Measurements from ENCODE around the gene PDE3A.

Gene PDE3A

DNA sequence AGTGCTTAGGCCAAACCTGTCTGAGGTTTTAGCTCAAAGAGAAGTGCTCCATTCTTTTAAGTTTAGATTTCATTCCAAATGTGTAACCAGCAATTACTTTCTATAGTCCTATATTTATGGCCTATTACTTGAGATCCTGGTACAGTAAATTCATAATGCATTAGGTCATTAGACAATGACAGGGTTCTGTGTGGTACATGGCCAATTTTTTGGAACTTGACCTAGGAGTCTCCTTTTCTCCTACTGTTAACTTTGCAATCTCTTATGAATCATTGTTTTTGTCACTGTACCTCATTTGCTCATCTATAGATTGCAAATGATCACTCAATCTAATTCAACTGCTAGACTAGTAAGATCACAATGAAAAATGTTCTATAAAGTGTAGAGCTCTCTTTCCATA lies 136.7 kb downstream of the PDE3A start:
- no peaks in the 10 kb centered on the region for H4K20me1 ChIP-seq (ENCODE audit: insufficient read depth, low read length, poor library complexity, severe bottlenecking)
- no peaks in the 10 kb centered on the region for H3K27me3 ChIP-seq (ENCODE audit: insufficient read depth, low read length, poor library complexity, severe bottlenecking)
- no peaks in the 10 kb centered on the region for H3K79me2 ChIP-seq (ENCODE audit: insufficient read depth, low read length)
- H3K4me2 ChIP-seq (ENCODE audit: low read depth, low read length, poor library complexity, severe bottlenecking), result no peak overlapping the region
- H2AFZ ChIP-seq (ENCODE audit: low read length), result no peak overlapping the region
- TF ChIP-seq, protein P1, sequence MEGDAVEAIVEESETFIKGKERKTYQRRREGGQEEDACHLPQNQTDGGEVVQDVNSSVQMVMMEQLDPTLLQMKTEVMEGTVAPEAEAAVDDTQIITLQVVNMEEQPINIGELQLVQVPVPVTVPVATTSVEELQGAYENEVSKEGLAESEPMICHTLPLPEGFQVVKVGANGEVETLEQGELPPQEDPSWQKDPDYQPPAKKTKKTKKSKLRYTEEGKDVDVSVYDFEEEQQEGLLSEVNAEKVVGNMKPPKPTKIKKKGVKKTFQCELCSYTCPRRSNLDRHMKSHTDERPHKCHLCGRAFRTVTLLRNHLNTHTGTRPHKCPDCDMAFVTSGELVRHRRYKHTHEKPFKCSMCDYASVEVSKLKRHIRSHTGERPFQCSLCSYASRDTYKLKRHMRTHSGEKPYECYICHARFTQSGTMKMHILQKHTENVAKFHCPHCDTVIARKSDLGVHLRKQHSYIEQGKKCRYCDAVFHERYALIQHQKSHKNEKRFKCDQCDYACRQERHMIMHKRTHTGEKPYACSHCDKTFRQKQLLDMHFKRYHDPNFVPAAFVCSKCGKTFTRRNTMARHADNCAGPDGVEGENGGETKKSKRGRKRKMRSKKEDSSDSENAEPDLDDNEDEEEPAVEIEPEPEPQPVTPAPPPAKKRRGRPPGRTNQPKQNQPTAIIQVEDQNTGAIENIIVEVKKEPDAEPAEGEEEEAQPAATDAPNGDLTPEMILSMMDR (conservative IDR thresholded peaks at IDR 0.05; ENCODE audit: low read length), result no peak
- TF ChIP-seq EZH2phosphoT487 (IDR thresholded peaks at IDR 0.05; ENCODE audit: borderline replicate concordance), result no peak
- no peaks in the 10 kb centered on the region for H3K36me3 ChIP-seq (ENCODE audit: insufficient read depth, low read length)
- no peak overlapping the region for H3K9ac ChIP-seq (ENCODE audit: low read depth, low read length, poor library complexity, severe bottlenecking)
- no peaks in the 10 kb centered on the region for H3K4me1 ChIP-seq (ENCODE audit: insufficient read depth, low read length, poor library complexity, severe bottlenecking)
- H3F3A ChIP-seq (ENCODE audit: low read depth), result no peaks in the 10 kb centered on the region
- H3K9me3 ChIP-seq (ENCODE audit: insufficient read depth, low read depth, low read length), result no peaks in the 10 kb centered on the region
- H3K9me2 ChIP-seq (replicated peaks; ENCODE audit: low read depth, low read length), result no peaks in the 10 kb centered on the region
- H3K4me3 ChIP-seq (ENCODE audit: low read length, poor library complexity, severe bottlenecking), result no peak overlapping the region

DNA sequence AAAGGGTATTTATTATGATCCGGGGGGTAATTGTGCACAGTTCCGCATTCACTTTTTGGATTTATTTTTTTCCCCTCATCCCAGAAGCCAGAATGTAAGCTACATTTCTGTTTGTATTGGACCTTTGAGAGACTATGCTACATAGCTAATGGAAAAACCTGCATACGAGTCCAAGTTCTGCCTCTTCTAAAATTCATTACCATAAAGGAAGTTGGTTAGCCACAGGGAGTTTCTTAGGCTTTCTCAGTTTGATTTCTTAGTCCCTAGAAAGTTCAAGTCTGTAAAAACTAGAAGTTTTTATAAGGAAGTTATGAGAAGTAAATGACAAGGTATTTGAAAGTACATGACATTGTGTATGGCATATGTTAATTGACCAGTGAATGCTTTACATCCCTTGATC lies 138.7 kb downstream of the PDE3A start:
- H3K9ac ChIP-seq (ENCODE audit: low read depth, low read length, poor library complexity, severe bottlenecking), result no peak overlapping the region
- no peaks in the 10 kb centered on the region for H3K27me3 ChIP-seq (ENCODE audit: insufficient read depth, low read length, poor library complexity, severe bottlenecking)
- H3K4me2 ChIP-seq (ENCODE audit: low read depth, low read length, poor library complexity, severe bottlenecking), result no peak overlapping the region
- no peaks in the 10 kb centered on the region for H4K20me1 ChIP-seq (ENCODE audit: insufficient read depth, low read length, poor library complexity, severe bottlenecking)
- H3K9me2 ChIP-seq (replicated peaks; ENCODE audit: low read depth, low read length), result no peaks in the 10 kb centered on the region
- H3K79me2 ChIP-seq (ENCODE audit: insufficient read depth, low read length), result no peaks in the 10 kb centered on the region
- H3K4me1 ChIP-seq (ENCODE audit: insufficient read depth, low read length, poor library complexity, severe bottlenecking), result no peaks in the 10 kb centered on the region
- TF ChIP-seq, protein P1 (conservative IDR thresholded peaks at IDR 0.05; ENCODE audit: low read length), result no peak
- no peaks in the 10 kb centered on the region for H3K9me3 ChIP-seq (ENCODE audit: insufficient read depth, low read depth, low read length)
- no peaks in the 10 kb centered on the region for H3K36me3 ChIP-seq (ENCODE audit: insufficient read depth, low read length)
- no peak overlapping the region for H3K4me3 ChIP-seq (ENCODE audit: low read length, poor library complexity, severe bottlenecking)
- no peaks in the 10 kb centered on the region for H3F3A ChIP-seq (ENCODE audit: low read depth)
- H2AFZ ChIP-seq (ENCODE audit: low read length), result no peak overlapping the region

DNA sequence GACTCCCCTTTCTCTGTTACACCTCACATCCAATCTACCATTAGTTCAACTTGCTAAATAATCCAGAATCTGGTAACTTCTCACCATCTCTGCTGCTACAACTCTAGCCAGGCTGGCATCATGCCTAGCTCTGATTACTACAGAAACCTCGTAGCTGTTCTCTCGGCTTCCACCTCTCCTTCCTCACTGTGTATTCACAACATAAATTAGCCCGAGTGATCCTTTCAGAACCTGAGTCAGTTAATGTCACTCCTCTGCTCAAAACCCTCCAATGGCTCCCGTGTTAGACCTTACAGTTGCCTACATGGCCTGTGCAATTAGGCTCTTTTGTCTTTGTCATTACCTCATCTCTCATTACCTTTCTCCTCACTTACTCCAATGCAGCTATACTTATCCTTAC lies 139.4 kb downstream of the PDE3A start:
- no peaks in the 10 kb centered on the region for H3K27me3 ChIP-seq (ENCODE audit: insufficient read depth, low read length, poor library complexity, severe bottlenecking)
- no peak for TF ChIP-seq EZH2phosphoT487 (IDR thresholded peaks at IDR 0.05; ENCODE audit: borderline replicate concordance)
- TF ChIP-seq, protein P1 (conservative IDR thresholded peaks at IDR 0.05; ENCODE audit: low read length), result no peak
- H3K4me2 ChIP-seq (ENCODE audit: low read depth, low read length, poor library complexity, severe bottlenecking), result no peak overlapping the region

More for the DNA sequence above, 139.4 kb downstream of the PDE3A start:
- H2AFZ ChIP-seq (ENCODE audit: low read length), result no peak overlapping the region
- H4K20me1 ChIP-seq (ENCODE audit: insufficient read depth, low read length, poor library complexity, severe bottlenecking), result no peaks in the 10 kb centered on the region
- no peaks in the 10 kb centered on the region for H3K9me2 ChIP-seq (replicated peaks; ENCODE audit: low read depth, low read length)
- H3K9ac ChIP-seq (ENCODE audit: low read depth, low read length, poor library complexity, severe bottlenecking), result no peak overlapping the region
- H3K9me3 ChIP-seq (ENCODE audit: insufficient read depth, low read depth, low read length), result no peaks in the 10 kb centered on the region
- no peak overlapping the region for H3K4me3 ChIP-seq (ENCODE audit: low read length, poor library complexity, severe bottlenecking)
- no peaks in the 10 kb centered on the region for H3K36me3 ChIP-seq (ENCODE audit: insufficient read depth, low read length)
- no peaks in the 10 kb centered on the region for H3F3A ChIP-seq (ENCODE audit: low read depth)
- no peaks in the 10 kb centered on the region for H3K79me2 ChIP-seq (ENCODE audit: insufficient read depth, low read length)
- H3K4me1 ChIP-seq (ENCODE audit: insufficient read depth, low read length, poor library complexity, severe bottlenecking), result no peaks in the 10 kb centered on the region

Measured in Loucy (cell line).